GM13976 (cell line): ENCODE results near the gene AGL.
"Not testable (repeated sequence)": the region's sequence is repeated elsewhere in the genome, so short reads cannot be mapped to it uniquely, and the experiment has no call there.

Source experiments
- DNase-seq: peaks from one replicate; pipeline ENCODE4 v3.0.0; 2012; ENCODE audit warnings: low spot score
- CTCF ChIP-seq: IDR thresholded peaks from 2 replicates; pipeline ENCODE4 v1.5.1; 2012; ENCODE audit warnings: borderline replicate concordance, mild to moderate bottlenecking; ENCODE audit not compliant: insufficient read depth; ENCODE audit errors: extremely low read depth, missing control alignments, control extremely low read depth
- in situ Hi-C: fragments of 300-500 bp; cut with MboI; formaldehyde crosslinking; loops from one replicate; pipeline ENCODE4 v1.12.0; 2022; ENCODE audit warnings: low sequenced_read_pairs, mixed read lengths, inconsistent platforms; ENCODE audit not compliant: unreplicated experiment

The AGL gene

GRCh38 chr1:99887890-99888289, 37.7 kb downstream of the AGL start:
- DNase-seq, result no peak
- in situ Hi-C loops, result no loop called here
- no peak for TF ChIP-seq CTCF

GRCh38 chr1:99891997-99892396, 41.8 kb downstream of the AGL start:
- in situ Hi-C loops, result no loop called here
- no peak for TF ChIP-seq CTCF
- no peak for DNase-seq

GRCh38 chr1:99903278-99903677, 53.1 kb downstream of the AGL start:
- in situ Hi-C loops, DNase-seq: not testable (repeated sequence)

GRCh38 chr1:99906535-99906934, 56.4 kb downstream of the AGL start:
- no peak for DNase-seq
- in situ Hi-C loops, result no loop called here
- no peak for TF ChIP-seq CTCF

- no peak for DNase-seq
- in situ Hi-C loops, result no loop called here
- TF ChIP-seq CTCF, result no peak
Measured at GRCh38 chr1:99917214-99917613, 67.1 kb downstream of the AGL start.

GRCh38 chr1:99919220-99919619, 69.1 kb downstream of the AGL start:
- in situ Hi-C loops, result no loop called here
- no peak for DNase-seq
- TF ChIP-seq CTCF, result no peak

GRCh38 chr1:99934801-99935200, 84.6 kb downstream of the AGL start:
- in situ Hi-C loops, result no loop called here
- DNase-seq, result no peak
- no peak for TF ChIP-seq CTCF

- in situ Hi-C loops, result no loop called here
- no peak for DNase-seq
- no peak for TF ChIP-seq CTCF
Measured at GRCh38 chr1:99935534-99935933, 85.4 kb downstream of the AGL start.
